Measurements from ENCODE around the gene ARHGAP4.
A peak's percentile ranks its signal among the peaks of the same experiment; 100 is the strongest.

DNA sequence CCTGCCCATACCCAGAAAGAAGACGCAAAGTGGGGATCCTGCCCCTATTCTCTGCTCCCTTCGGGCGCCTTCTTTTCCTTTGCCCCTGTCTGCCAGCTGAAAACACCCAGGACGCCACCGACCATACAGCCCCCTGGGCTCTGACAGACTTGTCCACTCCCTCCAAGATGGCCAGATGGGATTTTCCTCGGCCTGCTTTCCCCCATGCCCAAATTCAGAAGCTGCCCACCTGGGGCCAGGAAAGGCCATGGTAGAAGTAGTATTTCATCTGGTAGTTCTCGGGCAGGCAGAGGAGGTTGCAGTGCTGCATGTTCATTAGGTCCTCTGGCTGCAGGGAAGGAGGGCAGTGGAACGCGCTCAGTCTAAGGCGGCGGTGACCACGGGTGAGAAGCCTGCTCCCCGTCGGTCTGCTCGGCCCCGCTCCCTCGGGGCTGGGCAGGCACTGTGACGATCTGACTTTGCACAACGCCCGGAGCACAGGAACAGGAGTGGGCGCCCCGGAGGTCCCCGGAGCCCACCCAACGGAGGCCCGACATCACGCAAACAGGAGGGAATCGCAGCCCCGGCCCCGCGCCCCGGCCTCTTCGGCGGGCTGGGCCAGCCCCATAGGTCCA lies 8.2 kb upstream of the ARHGAP4 start:
- TF ChIP-seq POLR2AphosphoS5 (IDR thresholded peaks at IDR 0.05) (peak in 1 of 3 donors; percentile 55), POLR2A (IDR thresholded peaks at IDR 0.05) (no peak)
- TF ChIP-seq, protein P1, sequence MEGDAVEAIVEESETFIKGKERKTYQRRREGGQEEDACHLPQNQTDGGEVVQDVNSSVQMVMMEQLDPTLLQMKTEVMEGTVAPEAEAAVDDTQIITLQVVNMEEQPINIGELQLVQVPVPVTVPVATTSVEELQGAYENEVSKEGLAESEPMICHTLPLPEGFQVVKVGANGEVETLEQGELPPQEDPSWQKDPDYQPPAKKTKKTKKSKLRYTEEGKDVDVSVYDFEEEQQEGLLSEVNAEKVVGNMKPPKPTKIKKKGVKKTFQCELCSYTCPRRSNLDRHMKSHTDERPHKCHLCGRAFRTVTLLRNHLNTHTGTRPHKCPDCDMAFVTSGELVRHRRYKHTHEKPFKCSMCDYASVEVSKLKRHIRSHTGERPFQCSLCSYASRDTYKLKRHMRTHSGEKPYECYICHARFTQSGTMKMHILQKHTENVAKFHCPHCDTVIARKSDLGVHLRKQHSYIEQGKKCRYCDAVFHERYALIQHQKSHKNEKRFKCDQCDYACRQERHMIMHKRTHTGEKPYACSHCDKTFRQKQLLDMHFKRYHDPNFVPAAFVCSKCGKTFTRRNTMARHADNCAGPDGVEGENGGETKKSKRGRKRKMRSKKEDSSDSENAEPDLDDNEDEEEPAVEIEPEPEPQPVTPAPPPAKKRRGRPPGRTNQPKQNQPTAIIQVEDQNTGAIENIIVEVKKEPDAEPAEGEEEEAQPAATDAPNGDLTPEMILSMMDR (IDR thresholded peaks at IDR 0.05 in 8 of 11, conservative IDR thresholded peaks at IDR 0.05 in 3 of 11): no peak
